PFSK-1 (cell line): ENCODE data around the gene SEC23IP.

ENCODE experiments used
- FOXP2 ChIP-seq: optimal IDR thresholded peaks from 2 replicates; pipeline ENCODE3; 2011; ENCODE audit warnings: borderline replicate concordance, control low read depth, inconsistent platforms; ENCODE audit not compliant: insufficient read depth; ENCODE audit errors: extremely low read length, extremely low read depth
- POLR2AphosphoS5 ChIP-seq: IDR thresholded peaks from 2 replicates; pipeline ENCODE4 v1.6.1; 2012; ENCODE audit warnings: low read depth, mild to moderate bottlenecking, control low read depth, low read length, moderate library complexity
- REST ChIP-seq, 2 experiments: IDR thresholded peaks; 2 replicates each; pipeline versions ENCODE4 v1.6.1 to v1.8.0; 2011 to 2012; ENCODE audit warnings: low read depth in 2 of 2, low read length in 2 of 2, control low read depth in 1 of 2, inconsistent platforms in 1 of 2, mild to moderate bottlenecking in 1 of 2, moderate library complexity in 1 of 2; ENCODE audit not compliant: insufficient read depth in 1 of 2
- SIN3A ChIP-seq: IDR thresholded peaks from 2 replicates; pipeline ENCODE4 v1.6.1; 2012; ENCODE audit warnings: mild to moderate bottlenecking, low read length, moderate library complexity, borderline replicate concordance; ENCODE audit not compliant: insufficient read depth
- TAF1 ChIP-seq: IDR thresholded peaks from 2 replicates; pipeline ENCODE4 v1.6.1; 2012; ENCODE audit warnings: low read length, control low read depth, borderline replicate concordance; ENCODE audit not compliant: insufficient read depth

The SEC23IP gene

GRCh38 chr10:119989966-119990365, 97.4 kb downstream of the SEC23IP start:
- TF ChIP-seq SIN3A (no peak), TAF1 (no peak), POLR2AphosphoS5 (no peak), FOXP2 (no peak), REST (IDR thresholded peaks at IDR 0.05; ENCODE audit: insufficient read depth in 1 of 2, low read depth in 2 of 2, low read length in 2 of 2) (no peak)

- TF ChIP-seq FOXP2 = no peak
- TF ChIP-seq REST (IDR thresholded peaks at IDR 0.05; ENCODE audit: insufficient read depth in 1 of 2, low read depth in 2 of 2, low read length in 2 of 2) = no peak
- TF ChIP-seq POLR2AphosphoS5 = no peak
- TF ChIP-seq SIN3A = no peak
Measured at GRCh38 chr10:119991066-119991465, 98.5 kb downstream of the SEC23IP start.

- TF ChIP-seq TAF1 (no peak), FOXP2 (no peak), SIN3A (no peak), REST (IDR thresholded peaks at IDR 0.05; ENCODE audit: insufficient read depth in 1 of 2, low read depth in 2 of 2, low read length in 2 of 2) (no peak), POLR2AphosphoS5 (no peak)
Measured at GRCh38 chr10:119991816-119992215, 99.3 kb downstream of the SEC23IP start.
